DND-41 (cell line): ENCODE data around the gene ARL1.

Experiments used
- ATAC-seq: fragments of 200-7000 bp; cut with Tn5 transposase; 3 replicates; pipeline ENCODE4 v1.9.1; 2021; ENCODE audit warnings: low read depth; ENCODE audit not compliant: insufficient read depth
- DNase-seq: peaks from one replicate; pipeline ENCODE4 v3.0.0-alpha.2; 2020
- H2AFZ ChIP-seq: 2 replicates; pipeline ENCODE4 v1.6.0; 2012; ENCODE audit warnings: low read depth, low read length
- H3K27ac ChIP-seq: 2 replicates; pipeline ENCODE4 v1.5.1; 2012; ENCODE audit warnings: low read length, inconsistent platforms
- H3K27me3 ChIP-seq: fragments of 200-600 bp; sonication (generic); 2 replicates; pipeline ENCODE4 v1.6.0; 2012; ENCODE audit warnings: low read length, mild to moderate bottlenecking, inconsistent platforms; ENCODE audit not compliant: insufficient read depth, poor library complexity
- H3K36me3 ChIP-seq: 2 replicates; pipeline ENCODE4 v1.5.1; 2012; ENCODE audit warnings: low read length, inconsistent platforms; ENCODE audit not compliant: insufficient read depth
- H3K4me1 ChIP-seq: 2 replicates; pipeline ENCODE4 v1.5.1; 2012; ENCODE audit warnings: mild to moderate bottlenecking, low read length; ENCODE audit not compliant: insufficient read depth
- H3K4me2 ChIP-seq: 2 replicates; pipeline ENCODE4 v1.6.0; 2012; ENCODE audit warnings: mild to moderate bottlenecking, moderate library complexity, low read length, inconsistent platforms; ENCODE audit not compliant: insufficient read depth
- H3K4me3 ChIP-seq, 2 experiments: fragments of 200-600 bp in 1 of 2; shearing (Covaris generic) in 1 of 2; 2 replicates each; pipeline ENCODE4 v1.5.1; 2012 to 2016; ENCODE audit warnings: inconsistent platforms in 2 of 2, low read length in 2 of 2, mild to moderate bottlenecking in 2 of 2, low read depth in 1 of 2, moderate library complexity in 1 of 2
- H3K79me2 ChIP-seq: 2 replicates; pipeline ENCODE4 v1.6.0; 2012; ENCODE audit warnings: low read length, inconsistent platforms; ENCODE audit not compliant: insufficient read depth
- H3K9ac ChIP-seq: 2 replicates; pipeline ENCODE4 v1.6.0; 2012; ENCODE audit warnings: low read depth, mild to moderate bottlenecking, inconsistent platforms, low read length, moderate library complexity
- H3K9me3 ChIP-seq: 2 replicates; pipeline ENCODE4 v1.5.1; 2012; ENCODE audit warnings: low read length, moderate library complexity, mild to moderate bottlenecking, inconsistent platforms; ENCODE audit not compliant: insufficient read depth, severe bottlenecking
- H4K20me1 ChIP-seq: 2 replicates; pipeline ENCODE4 v1.6.0; 2012; ENCODE audit warnings: low read length; ENCODE audit not compliant: insufficient read depth
- CTCF ChIP-seq: IDR thresholded peaks from 2 replicates; pipeline ENCODE4 v1.5.1; 2012; ENCODE audit warnings: borderline replicate concordance, low read length, moderate library complexity, mild to moderate bottlenecking; ENCODE audit not compliant: poor library complexity, severe bottlenecking; ENCODE audit errors: extremely low read depth
- EZH2 ChIP-seq: IDR thresholded peaks from 3 replicates; pipeline ENCODE4 v1.6.1; 2012; ENCODE audit warnings: borderline replicate concordance, low read depth, mild to moderate bottlenecking, moderate library complexity, low read length, inconsistent platforms; ENCODE audit not compliant: severe bottlenecking

Gene ARL1

GRCh38 chr12:101361455-101361854, 46.1 kb downstream of the ARL1 start:
- no peak for DNase-seq
- no peaks in the 10 kb centered on the region for H4K20me1 ChIP-seq
- H3K36me3 ChIP-seq, result peaks cover 77% of the 10 kb centered on the region; the same call in 1 of the 2 replicates

GRCh38 chr12:101356794-101357193, 50.8 kb downstream of the ARL1 start:
- ATAC-seq (no peak), DNase-seq (no peak)
- H3K9ac ChIP-seq, result no peak overlapping the region
- no peak overlapping the region for H3K4me2 ChIP-seq
- no peaks in the 10 kb centered on the region for H3K79me2 ChIP-seq
- H4K20me1 ChIP-seq, result no peaks in the 10 kb centered on the region
- no peaks in the 10 kb centered on the region for H3K9me3 ChIP-seq
- H3K4me3 ChIP-seq, result no peak overlapping the region
- TF ChIP-seq EZH2 (no peak), CTCF (no peak)
- no peaks in the 10 kb centered on the region for H3K27me3 ChIP-seq
- peaks cover 62% of the 10 kb centered on the region for H3K36me3 ChIP-seq
- H2AFZ ChIP-seq, result no peak overlapping the region
- H3K4me1 ChIP-seq, result no peaks in the 10 kb centered on the region
- no peak overlapping the region for H3K27ac ChIP-seq

More at GRCh38 chr12:101361455-101361854, 46.1 kb downstream of the ARL1 start:
- Histone ChIP-seq H3K4me3 (no peak overlapping the region), H3K4me1 (no peaks in the 10 kb centered on the region), H3K4me2 (no peak overlapping the region), H3K27me3 (no peaks in the 10 kb centered on the region), H3K9me3 (no peaks in the 10 kb centered on the region), H3K79me2 (no peaks in the 10 kb centered on the region), H3K27ac (no peak overlapping the region), H2AFZ (no peak overlapping the region), H3K9ac (no peak overlapping the region)
- no peak for ATAC-seq
- TF ChIP-seq EZH2 (no peak), CTCF (no peak)

GRCh38 chr12:101351682-101352081, 55.9 kb downstream of the ARL1 start:
- no peak for TF ChIP-seq EZH2
- no peak for TF ChIP-seq CTCF

GRCh38 chr12:101343893-101344292, 63.7 kb downstream of the ARL1 start:
- Histone ChIP-seq H3K79me2 (no peaks in the 10 kb centered on the region), H3K4me3 (no peak overlapping the region), H3K27ac (no peak overlapping the region), H3K4me2 (no peak overlapping the region), H4K20me1 (no peaks in the 10 kb centered on the region), H2AFZ (no peak overlapping the region), H3K9ac (no peak overlapping the region), H3K36me3 (peaks cover 80% of the 10 kb centered on the region), H3K4me1 (no peaks in the 10 kb centered on the region), H3K27me3 (no peaks in the 10 kb centered on the region), H3K9me3 (no peaks in the 10 kb centered on the region)
- DNase-seq, result no peak
- TF ChIP-seq EZH2 (no peak), CTCF (no peak)
- ATAC-seq, result no peak

More at GRCh38 chr12:101351682-101352081, 55.9 kb downstream of the ARL1 start:
- Histone ChIP-seq H3K27ac (no peak overlapping the region), H3K9me3 (no peaks in the 10 kb centered on the region), H3K79me2 (no peaks in the 10 kb centered on the region), H3K4me3 (no peak overlapping the region), H4K20me1 (no peaks in the 10 kb centered on the region), H3K4me1 (no peaks in the 10 kb centered on the region), H2AFZ (no peak overlapping the region), H3K4me2 (no peak overlapping the region), H3K27me3 (no peaks in the 10 kb centered on the region), H3K9ac (no peak overlapping the region), H3K36me3 (peaks cover 75% of the 10 kb centered on the region)
- ATAC-seq (no peak), DNase-seq (no peak)
